DOHH2 (cell line): ENCODE data around the gene ST8SIA2.

Source experiments
- CTCF ChIP-seq: fragments of 200-600 bp; sonication (generic); IDR thresholded peaks from one replicate; pipeline ENCODE4 v1.5.1; 2014; ENCODE audit warnings: antibody characterized with exemption, mild to moderate bottlenecking, low read depth, low read length; ENCODE audit not compliant: poor library complexity, severe bottlenecking
- EZH2phosphoT487 ChIP-seq: fragments of 200-600 bp; sonication (generic); IDR thresholded peaks from 2 replicates; pipeline ENCODE4 v1.6.1; 2017; ENCODE audit warnings: borderline replicate concordance, mild to moderate bottlenecking, antibody characterized with exemption, low read length, moderate library complexity, mixed read lengths

- TF ChIP-seq EZH2phosphoT487 (no peak), CTCF (no peak)
Observed at GRCh38 chr15:92410537-92410936, 16.9 kb downstream of the ST8SIA2 start.
